Endothelial cell of umbilical vein (primary cell): ENCODE data around the gene ACTA2. TPM values are rescaled to one million over a fixed set of nuclear protein-coding genes. Genes with fewer than 3 reads are reported as not detected.

Experiments
- BruUV-seq: library from RNA; stranded (reverse); fragments of 400-500 nt; replicated peaks from 2 replicates; lab custom pipeline; 2021; lab: Mats Ljungman, UMichigan
- CTCF ChIA-PET: fragments of 300-600, 350-600 bp; sonication (Branson Sonifier 250); formaldehyde crosslinking; loops from one replicate; lab custom pipeline; 2021; ENCODE audit warnings: antibody characterized with exemption, inconsistent platforms; lab: Charles Lee
- POLR2A ChIA-PET: fragments of 300-600, 350-600 bp; sonication (Branson Sonifier 250); formaldehyde crosslinking; loops from one replicate; lab custom pipeline; 2021; ENCODE audit warnings: antibody characterized with exemption, inconsistent platforms; lab: Charles Lee
- DNase-seq: peaks from one replicate; pipeline ENCODE4 v3.0.0-alpha.2; 2011; ENCODE audit warnings: low read depth, low spot score
- FAIRE-seq: peaks from 2 replicates; lab custom pipeline; 2011; peaks lifted over from hg19 to GRCh38; lab: Jason Lieb, UNC
- H2AFZ ChIP-seq: 2 replicates; pipeline ENCODE4 v1.6.0; 2012; ENCODE audit warnings: low read depth, low read length, control low read depth, inconsistent platforms
- H3K27ac ChIP-seq: 2 replicates; pipeline ENCODE4 v1.5.1; 2011; ENCODE audit warnings: low read depth, mild to moderate bottlenecking, control low read depth, low read length, moderate library complexity; ENCODE audit not compliant: insufficient read depth
- H3K27me3 ChIP-seq, 2 experiments: 2 replicates each; pipeline versions ENCODE4 v1.6.0 to v1.6.1; 2011; ENCODE audit warnings: low read length in 2 of 2, mixed read lengths in 1 of 2; ENCODE audit not compliant: control insufficient read depth in 2 of 2, insufficient read depth in 2 of 2
- H3K36me3 ChIP-seq, 2 experiments: 2 replicates in 1 of 2; 3 replicates in 1 of 2; pipeline ENCODE4 v1.5.1; 2011; ENCODE audit warnings: low read length in 2 of 2, mild to moderate bottlenecking in 1 of 2, moderate library complexity in 1 of 2; ENCODE audit not compliant: control insufficient read depth in 2 of 2, insufficient read depth in 2 of 2; ENCODE audit errors: extremely low read depth in 1 of 2
- H3K4me1 ChIP-seq: 3 replicates; pipeline ENCODE4 v1.5.1; 2011; ENCODE audit warnings: mild to moderate bottlenecking, low read length; ENCODE audit not compliant: control insufficient read depth, insufficient read depth; ENCODE audit errors: extremely low read depth
- H3K4me2 ChIP-seq: 2 replicates; pipeline ENCODE4 v1.6.1; 2011; ENCODE audit warnings: low read length, control low read depth, mixed read lengths; ENCODE audit not compliant: insufficient read depth
- H3K4me3 ChIP-seq, 3 experiments: fragments of 200-600 bp in 1 of 3; sonication (generic), shearing (Covaris generic) in 1 of 3; replicated peaks in 1 of 3; 2 replicates each; pipeline ENCODE4 v1.5.1; 2011 to 2016; ENCODE audit warnings: control low read depth in 3 of 3, low read length in 3 of 3, mild to moderate bottlenecking in 2 of 3, inconsistent platforms in 1 of 3, low read depth in 1 of 3, moderate library complexity in 1 of 3; ENCODE audit not compliant: insufficient read depth in 1 of 3
- H3K79me2 ChIP-seq: 2 replicates; pipeline ENCODE4 v1.6.0; 2012; ENCODE audit warnings: low read length, inconsistent platforms; ENCODE audit not compliant: control insufficient read depth, insufficient read depth
- H3K9ac ChIP-seq: replicated peaks from 2 replicates; pipeline ENCODE3; 2011; ENCODE audit warnings: low read length, control low read depth; ENCODE audit not compliant: insufficient read depth; ENCODE audit errors: extremely low read depth
- H3K9me1 ChIP-seq: replicated peaks from 3 replicates; pipeline ENCODE4 v1.6.0; 2011; ENCODE audit warnings: mild to moderate bottlenecking, low read length; ENCODE audit not compliant: control insufficient read depth, insufficient read depth; ENCODE audit errors: extremely low read depth
- H3K9me3 ChIP-seq: replicated peaks from 2 replicates; pipeline ENCODE4 v1.5.1; 2012; ENCODE audit warnings: low read length, inconsistent platforms; ENCODE audit not compliant: control insufficient read depth, insufficient read depth
- H4K20me1 ChIP-seq: replicated peaks from 2 replicates; pipeline ENCODE3; 2011; ENCODE audit warnings: mild to moderate bottlenecking, low read length; ENCODE audit not compliant: control insufficient read depth, insufficient read depth; ENCODE audit errors: extremely low read depth
- CTCF ChIP-seq, 2 donors: IDR thresholded peaks; 1 replicate in 1 of 2; 2 replicates in 1 of 2; pipeline ENCODE4 v1.5.1; 2011; ENCODE audit warnings: low read length in 2 of 2, mild to moderate bottlenecking in 2 of 2, moderate library complexity in 2 of 2, control low read depth in 1 of 2, inconsistent platforms in 1 of 2, low read depth in 1 of 2; ENCODE audit not compliant: insufficient read depth in 1 of 2; ENCODE audit errors: extremely low read depth in 1 of 2
- EZH2 ChIP-seq: IDR thresholded peaks from 2 replicates; pipeline ENCODE4 v1.6.1; 2012; ENCODE audit warnings: borderline replicate concordance, low read depth, mild to moderate bottlenecking, moderate library complexity, low read length, inconsistent platforms; ENCODE audit not compliant: severe bottlenecking
- FOS ChIP-seq: IDR thresholded peaks from 2 replicates; pipeline ENCODE4 v1.6.1; 2011; ENCODE audit warnings: mild to moderate bottlenecking, low read length, moderate library complexity, borderline replicate concordance; ENCODE audit not compliant: insufficient read depth
- GATA2 ChIP-seq: IDR thresholded peaks from 2 replicates; pipeline ENCODE4 v1.7.0; 2011; ENCODE audit warnings: low read depth, mild to moderate bottlenecking, moderate library complexity, mixed read lengths, low read length; ENCODE audit not compliant: insufficient read length, insufficient read depth
- JUN ChIP-seq: IDR thresholded peaks from 2 replicates; pipeline ENCODE4 v1.6.1; 2011; ENCODE audit warnings: borderline replicate concordance, low read depth; ENCODE audit not compliant: insufficient read length, insufficient read depth
- MAX ChIP-seq: IDR thresholded peaks from 2 replicates; pipeline ENCODE4 v1.6.1; 2011; ENCODE audit not compliant: insufficient read depth, insufficient read length
- MYC ChIP-seq: IDR thresholded peaks from one replicate; pipeline ENCODE4 v1.6.1; 2011; ENCODE audit warnings: mild to moderate bottlenecking, low read depth, low read length
- POLR2A ChIP-seq: IDR thresholded peaks from 2 replicates; pipeline ENCODE4 v1.6.1; 2012; ENCODE audit warnings: low read depth, mild to moderate bottlenecking, control low read depth, low read length
- POLR2AphosphoS5 ChIP-seq: IDR thresholded peaks from 2 replicates; pipeline ENCODE4 v1.6.1; 2012; ENCODE audit warnings: low read depth, mild to moderate bottlenecking, control low read depth, low read length, moderate library complexity; ENCODE audit not compliant: insufficient read depth
- dilution Hi-C: fragments of 300-500 bp; cut with MboI; formaldehyde crosslinking; loops from one replicate; pipeline ENCODE4 v1.15.0; 2019; ENCODE audit warnings: low sequenced_read_pairs; ENCODE audit not compliant: extremely low pct_ligation_motif_present
- intact Hi-C: fragments of 100-400 bp; cut with micrococcal nuclease; formaldehyde crosslinking; loops from one replicate; pipeline ENCODE4 v1.10.0; 2022
- polyA plus RNA-seq, 4 experiments: library from polyadenylated mRNA; depleted of rRNA in 3 of 4; stranded (reverse) in 3 of 4; unstranded in 1 of 4; fragments of >200 nt; gene quantifications; 2 replicates each; pipeline versions ENCODE4 v1.2.1 to v1.2.3, GENCODE V29; 2011 to 2012; ENCODE audit warnings: missing spikeins in 1 of 4
- total RNA-seq: library from RNA; stranded (reverse); gene quantifications from 2 replicates; pipeline ENCODE4 v1.2.3, GENCODE V29; 2021

The ACTA2 gene
- total and polyA plus RNA-seq, 2 donors (not counting 3 experiments of a cell fraction or from before 2014, with no cell fraction given), result 6.3 to 9.7 TPM

- FAIRE-seq (no peak), DNase-seq (no peak)
- Histone ChIP-seq H3K9me1 (no peaks in the 10 kb centered on the region), H3K27ac (no peak overlapping the region), H4K20me1 (no peaks in the 10 kb centered on the region), H3K36me3 (no peaks in the 10 kb centered on the region), H3K4me3 (no peak overlapping the region), H3K9me3 (no peaks in the 10 kb centered on the region), H2AFZ (no peak overlapping the region), H3K4me1 (no peaks in the 10 kb centered on the region), H3K27me3 (peaks cover 29 to 31% of the 10 kb centered on the region in 2 experiments), H3K79me2 (no peaks in the 10 kb centered on the region), H3K4me2 (no peak overlapping the region), H3K9ac (no peak overlapping the region)
- ChIA-PET POLR2A (no interaction called here), CTCF (interaction anchor here (0.6 to 1.5 kb wide), 4 partner anchors 12 to 246 kb away, joined by 3 to 4 read pairs (median 3); no protein-coding TSS in a partner anchor)
- intact Hi-C loops (no loop called here), dilution Hi-C loops (no loop called here)
- no peak for TF ChIP-seq POLR2A
- TF ChIP-seq POLR2AphosphoS5, result no peak
- TF ChIP-seq MAX, result no peak
- no peak for TF ChIP-seq JUN
- TF ChIP-seq CTCF (IDR thresholded peaks at IDR 0.05; ENCODE audit: extremely low read depth in 1 of 2, insufficient read depth in 1 of 2, low read depth in 1 of 2, low read length in 2 of 2), result no peak
- TF ChIP-seq EZH2, result no peak
- TF ChIP-seq MYC, result no peak
- no peak for TF ChIP-seq FOS
- TF ChIP-seq GATA2, result no peak
- no TSS peak for BruUV-seq
Observed at GRCh38 chr10:88962336-88962735, 9.8 kb upstream of the ACTA2 start.
